GM21737 (cell line): Measurements from ENCODE around the gene GRIN2A.

Source experiments
- ATAC-seq: cut with Tn5 transposase; IDR thresholded peaks from one replicate; pipeline ENCODE4 v1.9.1; 2021; ENCODE audit warnings: mild to moderate bottlenecking, moderate library complexity; ENCODE audit not compliant: unreplicated experiment

Gene GRIN2A

GRCh38 chr16:10137341-10137740, 44.9 kb downstream of the GRIN2A start:
- ATAC-seq: no peak

GRCh38 chr16:10136916-10137315, 45.3 kb downstream of the GRIN2A start:
- ATAC-seq: no peak

GRCh38 chr16:10130538-10130937, 51.7 kb downstream of the GRIN2A start:
- ATAC-seq: no peak

GRCh38 chr16:10128397-10129258, 53.6 kb downstream of the GRIN2A start:
- ATAC-seq: no peak

- no peak for ATAC-seq
These were observed 55.5 kb downstream of the GRIN2A start for GRCh38 chr16:10126686-10127085.

GRCh38 chr16:10123141-10123540, 59.1 kb downstream of the GRIN2A start:
- no peak for ATAC-seq

- ATAC-seq: no peak
These were observed 59.7 kb downstream of the GRIN2A start for GRCh38 chr16:10122546-10122945.

- ATAC-seq: no peak
These were observed 60.3 kb downstream of the GRIN2A start for GRCh38 chr16:10121897-10122425.

- ATAC-seq: no peak
These were observed 60.7 kb downstream of the GRIN2A start for GRCh38 chr16:10121491-10121890.

GRCh38 chr16:10120953-10121352, 61.3 kb downstream of the GRIN2A start:
- ATAC-seq: no peak

- no peak for ATAC-seq
These were observed 67.8 kb downstream of the GRIN2A start for GRCh38 chr16:10114409-10114808.

GRCh38 chr16:10113248-10113647, 69.0 kb downstream of the GRIN2A start:
- no peak for ATAC-seq

- ATAC-seq: no peak
These were observed 70.2 kb downstream of the GRIN2A start for GRCh38 chr16:10112021-10112420.

- ATAC-seq: no peak
These were observed 71.0 kb downstream of the GRIN2A start for GRCh38 chr16:10111156-10111761.

- ATAC-seq: no peak
These were observed 71.7 kb downstream of the GRIN2A start for GRCh38 chr16:10110552-10110951.

GRCh38 chr16:10107081-10107480, 75.1 kb downstream of the GRIN2A start:
- ATAC-seq: no peak

- no peak for ATAC-seq
These were observed 78.5 kb downstream of the GRIN2A start for GRCh38 chr16:10103700-10104099.

- ATAC-seq: no peak
These were observed 79.1 kb downstream of the GRIN2A start for GRCh38 chr16:10103118-10103517.

GRCh38 chr16:10100829-10101228, 81.4 kb downstream of the GRIN2A start:
- ATAC-seq: no peak

GRCh38 chr16:10098991-10099390, 83.2 kb downstream of the GRIN2A start:
- no peak for ATAC-seq

GRCh38 chr16:10097271-10097670, 85.0 kb downstream of the GRIN2A start:
- ATAC-seq: no peak

GRCh38 chr16:10093576-10093975, 88.7 kb downstream of the GRIN2A start:
- ATAC-seq: no peak
